ENCODE results near the gene OSBPL7.

DNA sequence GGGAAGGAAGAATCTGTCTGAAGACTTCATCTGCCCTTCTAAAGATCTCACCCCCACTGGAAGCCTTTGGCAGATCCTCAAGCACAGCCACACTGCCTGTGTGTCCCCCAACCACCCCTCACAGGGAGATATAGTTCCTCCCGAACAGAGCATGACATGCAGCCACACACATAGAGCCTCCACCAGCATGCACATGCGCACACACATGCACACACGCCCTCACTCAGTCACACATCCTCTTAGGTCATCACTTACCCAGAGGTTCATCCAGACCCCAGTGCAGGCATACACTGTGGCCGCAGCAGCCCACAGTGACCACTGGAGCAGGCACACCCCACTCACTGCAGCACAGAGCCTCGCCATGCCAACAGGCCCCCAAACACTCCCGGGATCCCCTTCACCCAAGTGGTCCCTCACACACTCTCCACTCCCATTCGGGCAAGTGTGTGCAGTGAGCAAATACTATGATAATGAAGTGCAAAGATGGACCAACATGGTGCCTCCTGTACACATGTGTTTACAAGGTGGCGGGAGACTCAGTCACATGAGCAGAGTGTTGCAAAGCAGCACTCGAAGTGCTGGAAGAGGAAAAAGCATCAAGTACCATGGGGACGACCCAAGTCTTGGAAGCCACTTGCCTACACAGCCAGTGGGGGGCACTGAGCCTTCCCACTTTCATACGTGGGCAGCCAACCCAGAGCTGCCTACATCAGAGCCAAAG lies 46.4 kb upstream of the OSBPL7 start:
- TF ChIP-seq, protein P1, sequence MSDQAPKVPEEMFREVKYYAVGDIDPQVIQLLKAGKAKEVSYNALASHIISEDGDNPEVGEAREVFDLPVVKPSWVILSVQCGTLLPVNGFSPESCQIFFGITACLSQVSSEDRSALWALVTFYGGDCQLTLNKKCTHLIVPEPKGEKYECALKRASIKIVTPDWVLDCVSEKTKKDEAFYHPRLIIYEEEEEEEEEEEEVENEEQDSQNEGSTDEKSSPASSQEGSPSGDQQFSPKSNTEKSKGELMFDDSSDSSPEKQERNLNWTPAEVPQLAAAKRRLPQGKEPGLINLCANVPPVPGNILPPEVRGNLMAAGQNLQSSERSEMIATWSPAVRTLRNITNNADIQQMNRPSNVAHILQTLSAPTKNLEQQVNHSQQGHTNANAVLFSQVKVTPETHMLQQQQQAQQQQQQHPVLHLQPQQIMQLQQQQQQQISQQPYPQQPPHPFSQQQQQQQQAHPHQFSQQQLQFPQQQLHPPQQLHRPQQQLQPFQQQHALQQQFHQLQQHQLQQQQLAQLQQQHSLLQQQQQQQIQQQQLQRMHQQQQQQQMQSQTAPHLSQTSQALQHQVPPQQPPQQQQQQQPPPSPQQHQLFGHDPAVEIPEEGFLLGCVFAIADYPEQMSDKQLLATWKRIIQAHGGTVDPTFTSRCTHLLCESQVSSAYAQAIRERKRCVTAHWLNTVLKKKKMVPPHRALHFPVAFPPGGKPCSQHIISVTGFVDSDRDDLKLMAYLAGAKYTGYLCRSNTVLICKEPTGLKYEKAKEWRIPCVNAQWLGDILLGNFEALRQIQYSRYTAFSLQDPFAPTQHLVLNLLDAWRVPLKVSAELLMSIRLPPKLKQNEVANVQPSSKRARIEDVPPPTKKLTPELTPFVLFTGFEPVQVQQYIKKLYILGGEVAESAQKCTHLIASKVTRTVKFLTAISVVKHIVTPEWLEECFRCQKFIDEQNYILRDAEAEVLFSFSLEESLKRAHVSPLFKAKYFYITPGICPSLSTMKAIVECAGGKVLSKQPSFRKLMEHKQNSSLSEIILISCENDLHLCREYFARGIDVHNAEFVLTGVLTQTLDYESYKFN (CRISPR knock-in tag; conservative IDR thresholded peaks at IDR 0.05): no peak
- TF ChIP-seq, protein P2, sequence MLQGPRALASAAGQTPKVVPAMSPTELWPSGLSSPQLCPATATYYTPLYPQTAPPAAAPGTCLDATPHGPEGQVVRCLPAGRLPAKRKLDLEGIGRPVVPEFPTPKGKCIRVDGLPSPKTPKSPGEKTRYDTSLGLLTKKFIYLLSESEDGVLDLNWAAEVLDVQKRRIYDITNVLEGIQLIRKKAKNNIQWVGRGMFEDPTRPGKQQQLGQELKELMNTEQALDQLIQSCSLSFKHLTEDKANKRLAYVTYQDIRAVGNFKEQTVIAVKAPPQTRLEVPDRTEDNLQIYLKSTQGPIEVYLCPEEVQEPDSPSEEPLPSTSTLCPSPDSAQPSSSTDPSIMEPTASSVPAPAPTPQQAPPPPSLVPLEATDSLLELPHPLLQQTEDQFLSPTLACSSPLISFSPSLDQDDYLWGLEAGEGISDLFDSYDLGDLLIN (CRISPR knock-in tag; IDR thresholded peaks at IDR 0.05; ENCODE audit: borderline replicate concordance): no peak
- TF ChIP-seq POLR2A (IDR thresholded peaks at IDR 0.05; ENCODE audit: insufficient read depth in 1 of 2, low read depth in 2 of 2, low read length in 2 of 2) (no peak), ZBTB8A (CRISPR knock-in tag; IDR thresholded peaks at IDR 0.05; ENCODE audit: borderline replicate concordance, low read depth) (no peak), NBN (conservative IDR thresholded peaks at IDR 0.05) (no peak), MBD4 (IDR thresholded peaks at IDR 0.05; ENCODE audit: borderline replicate concordance, low read length) (no peak), ZNF3 (CRISPR knock-in tag; IDR thresholded peaks at IDR 0.05) (no peak), ZNF12 (CRISPR knock-in tag; IDR thresholded peaks at IDR 0.05) (no peak), PHF21A (CRISPR knock-in tag; IDR thresholded peaks at IDR 0.05) (no peak), BHLHE40 (IDR thresholded peaks at IDR 0.05; ENCODE audit: low read length) (no peak), PHF5A (CRISPR knock-in tag; IDR thresholded peaks at IDR 0.05; ENCODE audit: low read depth, unreplicated experiment) (no peak)
- TF ChIP-seq, protein P3, sequence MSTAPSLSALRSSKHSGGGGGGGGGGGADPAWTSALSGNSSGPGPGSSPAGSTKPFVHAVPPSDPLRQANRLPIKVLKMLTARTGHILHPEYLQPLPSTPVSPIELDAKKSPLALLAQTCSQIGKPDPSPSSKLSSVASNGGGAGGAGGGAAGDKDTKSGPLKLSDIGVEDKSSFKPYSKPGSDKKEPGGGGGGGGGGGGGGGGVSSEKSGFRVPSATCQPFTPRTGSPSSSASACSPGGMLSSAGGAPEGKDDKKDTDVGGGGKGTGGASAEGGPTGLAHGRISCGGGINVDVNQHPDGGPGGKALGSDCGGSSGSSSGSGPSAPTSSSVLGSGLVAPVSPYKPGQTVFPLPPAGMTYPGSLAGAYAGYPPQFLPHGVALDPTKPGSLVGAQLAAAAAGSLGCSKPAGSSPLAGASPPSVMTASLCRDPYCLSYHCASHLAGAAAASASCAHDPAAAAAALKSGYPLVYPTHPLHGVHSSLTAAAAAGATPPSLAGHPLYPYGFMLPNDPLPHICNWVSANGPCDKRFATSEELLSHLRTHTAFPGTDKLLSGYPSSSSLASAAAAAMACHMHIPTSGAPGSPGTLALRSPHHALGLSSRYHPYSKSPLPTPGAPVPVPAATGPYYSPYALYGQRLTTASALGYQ (CRISPR knock-in tag; IDR thresholded peaks at IDR 0.05): no peak
- TF ChIP-seq, protein P4, sequence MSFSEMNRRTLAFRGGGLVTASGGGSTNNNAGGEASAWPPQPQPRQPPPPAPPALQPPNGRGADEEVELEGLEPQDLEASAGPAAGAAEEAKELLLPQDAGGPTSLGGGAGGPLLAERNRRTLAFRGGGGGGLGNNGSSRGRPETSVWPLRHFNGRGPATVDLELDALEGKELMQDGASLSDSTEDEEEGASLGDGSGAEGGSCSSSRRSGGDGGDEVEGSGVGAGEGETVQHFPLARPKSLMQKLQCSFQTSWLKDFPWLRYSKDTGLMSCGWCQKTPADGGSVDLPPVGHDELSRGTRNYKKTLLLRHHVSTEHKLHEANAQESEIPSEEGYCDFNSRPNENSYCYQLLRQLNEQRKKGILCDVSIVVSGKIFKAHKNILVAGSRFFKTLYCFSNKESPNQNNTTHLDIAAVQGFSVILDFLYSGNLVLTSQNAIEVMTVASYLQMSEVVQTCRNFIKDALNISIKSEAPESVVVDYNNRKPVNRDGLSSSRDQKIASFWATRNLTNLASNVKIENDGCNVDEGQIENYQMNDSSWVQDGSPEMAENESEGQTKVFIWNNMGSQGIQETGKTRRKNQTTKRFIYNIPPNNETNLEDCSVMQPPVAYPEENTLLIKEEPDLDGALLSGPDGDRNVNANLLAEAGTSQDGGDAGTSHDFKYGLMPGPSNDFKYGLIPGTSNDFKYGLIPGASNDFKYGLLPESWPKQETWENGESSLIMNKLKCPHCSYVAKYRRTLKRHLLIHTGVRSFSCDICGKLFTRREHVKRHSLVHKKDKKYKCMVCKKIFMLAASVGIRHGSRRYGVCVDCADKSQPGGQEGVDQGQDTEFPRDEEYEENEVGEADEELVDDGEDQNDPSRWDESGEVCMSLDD (CRISPR knock-in tag; IDR thresholded peaks at IDR 0.05; ENCODE audit: borderline replicate concordance): no peak

Data from HepG2 (cell line).